ENCODE measurements around the gene ANKLE1. TPM values are rescaled to one million over a fixed set of nuclear protein-coding genes. Genes with fewer than 3 reads are reported as not detected.

The ANKLE1 gene
- total and polyA plus RNA-seq, 2 experiments from 2014 or later = 9.1 to 20.2 TPM

- peaks cover 23% of the 10 kb centered on the region for H4K20me1 ChIP-seq (replicated peaks; ENCODE audit: insufficient read depth)
- H3K4me3 ChIP-seq = peak overlapping the region; percentile 39; the same call in 1 of the 2 replicates
- peaks cover 65% of the 10 kb centered on the region for H3K79me2 ChIP-seq (replicated peaks; ENCODE audit: insufficient read depth)
- Mint-ChIP-seq H3K9me3 (no peaks in the 10 kb centered on the region), H3K4me1 (peaks cover 30% of the 10 kb centered on the region), H3K27ac (0 out of 2 replicates have a peak overlapping the region, but pooled peaks have one; percentile 48), H3K36me3 (ENCODE audit: low read depth) (peaks cover 45% of the 10 kb centered on the region), H3K4me3 (peak overlapping the region; percentile 85; the same call in 2 of the 3 replicates), H3K27me3 (ENCODE audit: insufficient read depth, low read depth, poor library complexity) (peaks cover 19% of the 10 kb centered on the region)
- no peak overlapping the region for H2AFZ ChIP-seq
- ATAC-seq (no peak), DNase-seq (ENCODE audit: low spot score) (peak; percentile 30)
- TF ChIP-seq NANOG (IDR thresholded peaks at IDR 0.05; ENCODE audit: borderline replicate concordance) (no peak), POLR2AphosphoS5 (IDR thresholded peaks at IDR 0.05; ENCODE audit: low read depth) (no peak), CREB1 (CRISPR knock-in tag; IDR thresholded peaks at IDR 0.05; ENCODE audit: low read depth) (no peak), REST (IDR thresholded peaks at IDR 0.05; ENCODE audit: unreplicated experiment) (no peak), ZNF462 (CRISPR knock-in tag; IDR thresholded peaks at IDR 0.05) (no peak), ETS1 (IDR thresholded peaks at IDR 0.05) (no peak), EZH2 (IDR thresholded peaks at IDR 0.05; ENCODE audit: low read depth, unreplicated experiment) (no peak), STAT1 (IDR thresholded peaks at IDR 0.05; ENCODE audit: unreplicated experiment) (no peak), CTCF (conservative IDR thresholded peaks at IDR 0.05; ENCODE audit: low read depth in 2 of 2) (no peak), EZH2phosphoT487 (IDR thresholded peaks at IDR 0.05; ENCODE audit: unreplicated experiment) (no peak), ZNF331 (CRISPR knock-in tag; IDR thresholded peaks at IDR 0.05; ENCODE audit: low read depth) (no peak)
- no peaks in the 10 kb centered on the region for H3K9me2 ChIP-seq (ENCODE audit: insufficient read depth)
- H3F3A ChIP-seq (replicated peaks; ENCODE audit: low read depth) = peaks cover 36% of the 10 kb centered on the region
- H3K36me3 ChIP-seq (ENCODE audit: insufficient read depth) = peaks cover 3% of the 10 kb centered on the region; the same call in 1 of the 2 replicates
- H3K4me2 ChIP-seq = peak overlapping the region; percentile 73; the same call in 1 of the 2 replicates
- H3K27me3 ChIP-seq (ENCODE audit: insufficient read depth) = no peaks in the 10 kb centered on the region
- H3K4me1 ChIP-seq (ENCODE audit: insufficient read depth) = peaks cover 12% of the 10 kb centered on the region
- H3K27ac ChIP-seq (ENCODE audit: low read depth) = peak overlapping the region; percentile 89
Measured at GRCh38 chr19:17236811-17237543, 44.7 kb upstream of the ANKLE1 start.

Data from GM23338 (cell line).